Endodermal cell (in vitro differentiated cells): ENCODE data around the gene GRIN2C. TPM values are rescaled to one million over a fixed set of nuclear protein-coding genes. Genes with fewer than 3 reads are reported as not detected.

Source experiments
- DNase-seq: peaks from one replicate; pipeline ENCODE4 v3.0.0-alpha.2; 2017
- H3K27ac ChIP-seq: 2 replicates; pipeline ENCODE4 v1.5.1; 2013; ENCODE audit warnings: mild to moderate bottlenecking, low read depth, low read length, moderate library complexity
- H3K27me3 ChIP-seq: 2 replicates; pipeline ENCODE4 v1.6.1; 2013; ENCODE audit warnings: mild to moderate bottlenecking, low read length, moderate library complexity; ENCODE audit not compliant: insufficient read depth, control insufficient read depth, poor library complexity, severe bottlenecking
- H3K36me3 ChIP-seq: 2 replicates; pipeline ENCODE4 v1.7.0; 2013; ENCODE audit warnings: mild to moderate bottlenecking, low read length, moderate library complexity; ENCODE audit not compliant: control insufficient read depth, insufficient read depth
- H3K4me1 ChIP-seq: one replicate; pipeline ENCODE4 v1.7.0; 2013; ENCODE audit warnings: low read length; ENCODE audit not compliant: control insufficient read depth, insufficient read depth
- H3K4me3 ChIP-seq: 2 replicates; pipeline ENCODE4 v1.5.1; 2013; ENCODE audit warnings: mild to moderate bottlenecking, low read length, moderate library complexity
- H3K9ac ChIP-seq: 2 replicates; pipeline ENCODE4 v1.6.1; 2013; ENCODE audit warnings: mild to moderate bottlenecking, low read length, moderate library complexity; ENCODE audit not compliant: poor library complexity, severe bottlenecking; ENCODE audit errors: extremely low read depth
- H3K9me3 ChIP-seq: 2 replicates; pipeline ENCODE4 v1.6.1; 2013; ENCODE audit warnings: mild to moderate bottlenecking, low read length, moderate library complexity; ENCODE audit not compliant: control insufficient read depth
- H3K27ac Mint-ChIP-seq: 2 replicates; pipeline ENCODE4 v1.8.0; 2020; ENCODE audit warnings: mixed read lengths
- H3K27me3 Mint-ChIP-seq: 2 replicates; pipeline ENCODE4 v1.8.0; 2021; ENCODE audit warnings: mild to moderate bottlenecking, mixed read lengths; ENCODE audit not compliant: insufficient read depth
- H3K36me3 Mint-ChIP-seq: 2 replicates; pipeline ENCODE4 v1.8.0; 2020; ENCODE audit warnings: low read depth, mixed read lengths
- H3K4me1 Mint-ChIP-seq: 2 replicates; pipeline ENCODE4 v1.8.0; 2020; ENCODE audit warnings: mixed read lengths
- H3K4me3 Mint-ChIP-seq: 2 replicates; pipeline ENCODE4 v1.8.0; 2020; ENCODE audit warnings: mild to moderate bottlenecking, moderate library complexity, mixed read lengths
- H3K9me3 Mint-ChIP-seq: 2 replicates; pipeline ENCODE4 v1.8.0; 2020; ENCODE audit warnings: mild to moderate bottlenecking, mixed read lengths
- CTCF ChIP-seq: fragments of 200-600 bp; sonication (generic); conservative IDR thresholded peaks from 2 replicates; pipeline ENCODE4 v1.5.0; 2021; ENCODE audit warnings: antibody characterized with exemption, mild to moderate bottlenecking
- WGBS, 2 experiments: methylation state at CpG; one replicate each; pipeline versions ENCODE4 v1.1.5 to v1.1.7; 2013; ENCODE audit warnings: missing lambda C conversion rate in 2 of 2, mixed read lengths in 1 of 2; ENCODE audit not compliant: insufficient coverage in 1 of 2, insufficient read length in 1 of 2; 5-methylcytosine and 5-hydroxymethylcytosine counted together
- total RNA-seq, 2 donors: library from RNA; stranded (reverse); fragmentation: NEBNext Ultra II Directional in 1 of 2; extraction: Animal tissue kit (Norgen Biotek cat#: 25700) in 1 of 2; gene quantifications; 2 replicates in 1 of 2; 3 replicates in 1 of 2; pipeline ENCODE4 v1.2.1, GENCODE V29; 2021

The GRIN2C gene
- total RNA-seq, 2 donors from 2014 or later, result 0.24 to 0.31 TPM

- Histone ChIP-seq H3K27ac (no peak overlapping the region), H3K27me3 (no peaks in the 10 kb centered on the region), H3K4me1 (peaks cover 8% of the 10 kb centered on the region), H3K9ac (no peak overlapping the region), H3K36me3 (peaks cover 9% of the 10 kb centered on the region), H3K4me3 (no peak overlapping the region), H3K9me3 (no peaks in the 10 kb centered on the region)
- Mint-ChIP-seq H3K4me1 (no peaks in the 10 kb centered on the region), H3K27me3 (no peaks in the 10 kb centered on the region), H3K9me3 (no peaks in the 10 kb centered on the region), H3K36me3 (peaks cover 41% of the 10 kb centered on the region), H3K27ac (no peak overlapping the region), H3K4me3 (no peak overlapping the region)
- WGBS, 2 experiments, result 89 to 92% methylated on average over 12 to 16 of the region's 16 CpGs
- no peak for TF ChIP-seq CTCF
- DNase-seq, result peak; percentile 60
Measured at GRCh38 chr17:74818291-74818938, 41.3 kb downstream of the GRIN2C start.

GRCh38 chr17:74816905-74817620, 42.6 kb downstream of the GRIN2C start:
- peaks cover 7% of the 10 kb centered on the region for H3K36me3 ChIP-seq
- H3K4me3 ChIP-seq, result no peak overlapping the region
- Mint-ChIP-seq H3K9me3 (no peaks in the 10 kb centered on the region), H3K36me3 (peaks cover 46% of the 10 kb centered on the region), H3K4me3 (no peak overlapping the region), H3K27ac (no peak overlapping the region), H3K27me3 (no peaks in the 10 kb centered on the region), H3K4me1 (peaks cover 6% of the 10 kb centered on the region)
- no peaks in the 10 kb centered on the region for H3K27me3 ChIP-seq
- no peaks in the 10 kb centered on the region for H3K9me3 ChIP-seq
- peaks cover 8% of the 10 kb centered on the region for H3K4me1 ChIP-seq
- no peak overlapping the region for H3K9ac ChIP-seq
- no peak for DNase-seq
- H3K27ac ChIP-seq, result no peak overlapping the region
- 92 to 94% methylated on average over 11 to 17 of the region's 18 CpGs for WGBS, 2 experiments
- no peak for TF ChIP-seq CTCF

GRCh38 chr17:74815550-74816370, 43.9 kb downstream of the GRIN2C start:
- H3K36me3 ChIP-seq, result peaks cover 9% of the 10 kb centered on the region
- Mint-ChIP-seq H3K27me3 (no peaks in the 10 kb centered on the region), H3K4me1 (peaks cover 8% of the 10 kb centered on the region), H3K27ac (no peak overlapping the region), H3K36me3 (peaks cover 50% of the 10 kb centered on the region), H3K9me3 (no peaks in the 10 kb centered on the region), H3K4me3 (no peak overlapping the region)
- H3K27me3 ChIP-seq, result no peaks in the 10 kb centered on the region
- no peak overlapping the region for H3K9ac ChIP-seq
- WGBS, 2 experiments, result 86 to 93% methylated on average over 12 to 15 of the region's 15 CpGs
- peak; percentile 77 for TF ChIP-seq CTCF
- peak; percentile 92 for DNase-seq
- no peak overlapping the region for H3K4me3 ChIP-seq
- peaks cover 8% of the 10 kb centered on the region for H3K4me1 ChIP-seq
- no peaks in the 10 kb centered on the region for H3K9me3 ChIP-seq
- H3K27ac ChIP-seq, result no peak overlapping the region
